Medulla oblongata (tissue), 1 donor: ENCODE measurements around the gene C19orf12.
"Not testable (repeated sequence)": the region's sequence is repeated elsewhere in the genome, so short reads cannot be mapped to it uniquely, and the experiment has no call there.

Experiments used
- DNase-seq: peaks from one replicate; pipeline ENCODE4 v3.0.0-alpha.2; 2015; ENCODE audit errors: extremely low spot score

C19orf12 gene

DNA sequence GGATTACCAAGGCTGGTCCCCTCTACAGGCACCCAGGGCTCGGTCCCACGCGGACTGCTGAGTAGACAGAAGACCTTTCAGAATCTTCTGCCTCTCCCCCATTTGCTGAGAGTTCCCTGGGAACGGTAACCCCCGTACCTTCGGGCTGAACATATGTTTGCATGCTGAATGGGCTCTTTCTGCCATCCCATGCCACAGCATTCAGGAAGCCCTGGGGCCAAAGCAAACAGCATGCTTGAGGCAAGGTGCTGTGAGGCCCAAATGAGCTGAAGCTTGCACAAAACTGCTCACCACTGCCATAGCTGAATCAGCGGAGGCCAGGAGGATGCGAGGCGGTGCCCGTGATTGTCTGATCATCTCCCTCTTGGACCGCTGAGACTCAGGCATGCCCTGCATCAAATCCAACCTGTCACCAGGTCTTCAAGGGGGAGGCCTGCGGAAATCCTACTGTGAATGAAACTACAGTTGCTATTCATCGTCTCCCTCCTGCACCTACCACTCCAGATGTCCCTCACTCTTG is 16.3 kb upstream of the C19orf12 start:
- DNase-seq, result no peak

DNA sequence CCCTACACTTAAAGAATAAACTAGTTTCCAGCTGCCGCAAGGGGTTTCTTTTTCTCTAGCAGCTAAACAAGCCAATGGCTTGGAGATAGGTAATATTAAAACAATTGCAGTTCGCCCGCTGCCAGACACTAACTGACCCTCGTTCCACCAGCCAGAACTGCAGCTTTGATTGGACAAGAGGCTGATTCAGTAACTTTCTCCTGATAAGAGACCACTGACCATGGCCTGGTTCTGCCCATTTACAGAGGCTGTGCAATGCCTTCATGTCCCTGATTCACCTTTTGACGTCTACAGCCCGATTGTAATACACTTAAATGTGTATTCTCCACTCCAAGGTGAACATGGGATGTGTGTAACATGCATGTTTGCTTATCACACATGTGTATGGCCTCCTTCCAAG is 12.8 kb upstream of the C19orf12 start:
- no peak for DNase-seq

DNA sequence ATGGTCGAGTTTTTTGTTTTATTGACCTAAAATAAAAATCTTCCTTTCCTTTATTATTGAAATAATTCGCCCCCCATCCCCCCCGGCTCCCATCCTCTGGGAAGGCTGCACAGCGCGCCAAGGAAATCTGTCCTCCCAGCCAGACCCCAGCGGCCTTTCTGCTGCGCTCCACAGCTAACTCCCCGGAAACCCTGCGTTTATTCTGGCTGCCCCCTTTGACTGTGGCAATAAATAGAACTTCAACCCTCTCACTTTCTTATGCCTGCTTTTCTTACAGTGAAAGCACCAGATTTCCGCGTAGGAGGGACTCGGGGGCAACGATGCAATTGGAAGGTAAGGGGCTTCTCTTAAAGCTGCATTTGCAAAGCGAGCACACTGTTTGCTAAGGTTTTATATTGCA is 9.7 kb upstream of the C19orf12 start:
- no peak for DNase-seq

DNA sequence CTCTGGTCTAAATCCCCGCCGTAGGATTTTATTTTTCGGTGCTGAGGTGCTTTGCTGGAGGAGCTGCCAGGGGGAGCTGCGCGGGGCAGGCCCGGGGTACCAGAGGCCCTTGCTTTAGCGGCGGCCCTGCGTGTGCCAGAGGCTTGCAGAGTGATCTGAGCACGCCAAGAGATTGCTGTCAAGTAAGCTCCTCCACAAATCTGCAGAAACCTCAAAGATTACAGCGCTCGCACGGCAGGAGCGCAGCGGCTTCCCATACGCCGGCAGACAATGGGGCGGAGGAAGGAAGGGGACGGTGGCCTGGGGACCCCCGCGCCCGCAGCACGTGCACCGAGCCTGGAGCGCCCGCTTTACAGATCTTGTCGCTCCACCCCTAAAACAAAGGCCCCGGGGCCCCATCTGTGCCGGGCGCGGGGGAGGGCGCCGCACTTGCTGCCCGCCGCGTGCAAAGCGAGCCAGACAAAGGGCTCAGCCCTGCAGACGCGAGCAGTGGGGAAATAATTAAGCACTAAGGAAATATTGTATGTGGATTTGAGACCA is 9.1 kb upstream of the C19orf12 start:
- DNase-seq, result no peak

DNA sequence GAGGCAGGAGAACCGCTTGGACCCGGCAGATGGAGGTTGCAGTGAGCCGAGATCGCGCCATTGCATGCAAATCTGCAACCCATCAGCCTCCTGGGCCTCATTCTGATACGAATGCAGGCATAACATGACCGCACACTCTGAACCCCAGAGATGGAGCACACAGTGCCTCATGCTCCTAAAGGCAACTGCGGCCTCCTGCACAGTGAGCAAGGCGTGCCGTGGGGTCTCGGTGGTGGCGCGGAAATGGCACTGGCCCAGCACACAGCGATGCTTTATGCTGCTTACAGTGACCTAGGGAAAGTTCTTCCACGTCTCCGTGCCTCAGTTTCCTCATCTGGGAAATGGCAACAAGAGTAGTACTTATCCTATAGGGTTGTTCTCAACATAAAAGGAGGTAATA is 2.0 kb upstream of the C19orf12 start:
- no peak for DNase-seq

DNA sequence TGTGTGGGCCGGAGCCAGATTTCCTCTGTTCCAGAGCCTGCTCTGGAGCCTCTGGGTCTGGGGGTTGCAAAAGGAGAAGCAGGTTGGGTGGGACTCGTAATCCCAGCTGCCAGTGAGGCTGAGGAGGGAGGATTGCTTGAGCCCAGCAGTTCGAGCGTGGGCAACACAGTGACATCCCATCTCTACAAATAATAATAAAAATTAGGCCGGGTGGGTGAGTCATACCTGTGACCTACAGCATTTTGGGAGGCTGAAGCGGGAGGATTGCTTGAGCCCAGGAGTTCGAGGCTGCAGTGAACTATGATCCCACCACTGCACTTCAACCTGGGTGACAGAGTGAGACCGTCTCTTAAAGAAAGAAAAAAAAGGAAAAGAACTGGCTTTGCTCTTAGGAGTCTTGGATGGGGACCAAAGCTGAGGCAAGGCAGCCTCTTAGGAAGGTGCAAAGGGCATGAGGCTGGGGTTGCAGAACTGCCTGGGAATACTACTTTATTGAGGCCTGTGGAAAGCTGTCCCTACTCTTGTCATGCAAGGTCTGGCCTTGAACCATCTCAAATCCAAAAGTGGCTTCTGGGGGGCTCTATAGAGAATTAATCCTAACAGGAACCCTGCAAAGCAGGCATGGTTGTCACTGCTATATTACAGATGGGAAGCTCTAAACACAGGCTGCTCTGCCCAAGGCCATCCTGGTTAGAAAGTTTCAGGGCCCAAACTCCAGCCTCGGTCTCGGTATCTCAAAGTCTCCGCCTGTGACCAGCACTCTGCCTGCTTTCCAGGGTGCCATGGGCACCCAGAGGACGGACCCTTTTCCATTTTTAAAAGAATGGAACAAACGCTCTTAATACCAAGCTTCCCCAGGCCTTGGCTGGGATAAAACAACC is 880 bp upstream of the C19orf12 start:
- DNase-seq, result no peak

GRCh38 chr19:29714371-29714952 is 599 bp downstream of the C19orf12 start:
- no peak for DNase-seq

- DNase-seq, result no peak
Measured at GRCh38 chr19:29712744-29713516, 2.1 kb downstream of the C19orf12 start.

DNA sequence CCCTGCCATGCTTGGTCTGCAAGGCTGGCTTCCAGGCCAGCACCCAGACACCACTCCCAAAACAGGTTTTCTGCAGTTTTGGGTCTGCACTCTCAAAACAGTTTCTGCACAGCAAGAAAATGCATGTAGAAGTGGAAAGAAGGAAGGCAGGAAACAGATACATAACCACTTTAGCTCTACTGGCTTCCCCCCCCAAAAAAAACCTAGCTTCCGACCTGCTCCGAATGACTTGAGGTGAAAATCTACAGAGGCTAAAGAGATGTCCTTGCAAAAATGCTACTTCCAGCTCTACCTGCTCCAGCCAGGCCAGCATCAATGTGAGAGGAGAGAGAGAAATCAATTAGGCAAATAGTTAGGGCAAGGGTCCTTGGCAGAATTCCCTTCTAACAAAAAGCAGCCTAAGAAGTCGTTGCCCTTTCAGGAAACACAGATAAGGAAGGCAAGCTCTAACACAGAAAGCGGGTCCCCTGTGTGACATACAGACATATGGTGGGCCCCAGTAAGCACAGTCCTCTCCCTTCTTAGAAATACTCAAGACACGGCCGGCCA is 3.4 kb downstream of the C19orf12 start:
- DNase-seq, result no peak

DNA sequence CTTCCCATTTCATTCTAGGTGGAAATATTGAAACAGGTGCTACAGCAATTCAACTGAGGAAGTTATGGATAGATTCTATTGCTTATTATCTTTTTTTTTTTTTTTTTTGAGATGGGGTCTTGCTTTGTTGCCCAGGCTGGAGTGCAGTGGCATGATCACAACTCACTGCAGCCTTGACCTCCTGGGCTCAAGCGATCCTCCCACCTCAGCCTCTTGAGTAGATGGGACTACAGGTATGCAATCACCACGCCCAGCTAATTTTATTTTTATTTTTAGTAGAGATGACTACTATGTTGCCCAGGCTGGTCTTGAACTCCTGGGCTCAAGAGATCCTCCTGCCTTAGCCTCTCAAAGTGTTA is 5.6 kb downstream of the C19orf12 start:
- not testable (repeated sequence) for DNase-seq

GRCh38 chr19:29708554-29709439 is 6.3 kb downstream of the C19orf12 start:
- DNase-seq, result no peak

GRCh38 chr19:29706635-29707034 is 8.4 kb downstream of the C19orf12 start:
- no peak for DNase-seq

GRCh38 chr19:29705706-29706105 is 9.4 kb downstream of the C19orf12 start:
- DNase-seq, result no peak

DNA sequence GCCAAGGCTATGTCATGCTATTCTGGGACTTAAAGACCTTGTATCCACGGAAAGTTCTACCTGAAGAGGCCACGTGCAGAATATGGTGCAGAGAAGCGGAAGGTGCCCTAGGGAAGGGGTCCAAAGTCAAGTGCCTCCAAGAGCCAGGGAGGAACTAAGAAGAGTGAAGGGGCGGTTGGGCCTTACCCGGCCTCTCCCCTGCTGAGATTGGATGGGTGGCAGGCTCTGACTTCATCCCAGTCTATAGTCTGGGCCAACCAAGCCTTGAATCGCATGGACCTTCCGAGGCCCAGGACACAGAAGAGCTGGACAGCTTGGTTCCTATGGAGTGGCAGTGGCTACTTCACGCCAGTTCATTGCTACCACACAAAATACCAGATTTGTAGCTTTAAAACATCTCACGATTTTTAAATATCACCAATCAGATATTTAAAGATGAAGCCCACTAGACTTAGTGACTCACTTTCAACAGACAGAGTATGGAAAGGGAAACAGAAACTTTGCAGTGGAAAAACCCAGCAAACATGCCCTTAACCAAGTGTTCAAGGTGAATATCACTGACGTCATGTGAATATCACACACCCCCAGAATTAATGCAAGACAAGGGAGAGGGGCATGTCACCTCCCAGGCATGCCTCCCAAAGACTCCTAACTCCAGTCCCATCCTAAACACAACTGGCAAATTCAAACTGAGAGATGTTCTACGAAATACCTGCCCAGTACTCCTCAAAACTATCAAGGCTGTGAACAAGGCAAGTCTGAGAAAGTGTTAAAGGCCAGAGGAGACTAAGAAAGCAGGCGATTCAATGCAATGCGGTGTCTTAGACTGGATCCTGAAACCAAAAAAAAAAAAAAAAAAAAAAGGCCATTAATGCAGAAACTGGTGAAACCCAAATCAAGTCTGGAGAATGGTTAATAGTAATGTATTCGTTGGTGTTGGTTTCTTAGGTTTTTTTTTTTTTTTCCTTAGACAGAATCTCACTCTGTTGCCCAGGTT is 10.2 kb downstream of the C19orf12 start:
- no peak for DNase-seq

DNA sequence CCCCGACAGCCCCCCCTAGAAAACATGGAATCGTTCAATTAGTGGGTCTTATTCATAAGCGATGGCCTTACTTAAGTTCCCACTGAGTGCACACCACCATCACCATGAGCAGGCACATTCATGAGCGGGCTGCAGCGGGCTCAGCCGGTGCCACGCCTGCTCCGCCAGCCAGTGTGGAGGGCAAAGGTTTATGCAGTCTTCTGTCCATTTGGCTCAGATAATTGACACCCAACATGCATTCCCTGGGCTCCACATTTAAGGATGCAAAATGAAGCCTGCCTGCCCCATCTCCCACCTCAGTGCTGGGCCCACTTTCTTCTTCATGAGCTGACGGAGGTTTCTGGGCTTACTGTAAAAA is 12.1 kb downstream of the C19orf12 start:
- DNase-seq, result no peak

DNA sequence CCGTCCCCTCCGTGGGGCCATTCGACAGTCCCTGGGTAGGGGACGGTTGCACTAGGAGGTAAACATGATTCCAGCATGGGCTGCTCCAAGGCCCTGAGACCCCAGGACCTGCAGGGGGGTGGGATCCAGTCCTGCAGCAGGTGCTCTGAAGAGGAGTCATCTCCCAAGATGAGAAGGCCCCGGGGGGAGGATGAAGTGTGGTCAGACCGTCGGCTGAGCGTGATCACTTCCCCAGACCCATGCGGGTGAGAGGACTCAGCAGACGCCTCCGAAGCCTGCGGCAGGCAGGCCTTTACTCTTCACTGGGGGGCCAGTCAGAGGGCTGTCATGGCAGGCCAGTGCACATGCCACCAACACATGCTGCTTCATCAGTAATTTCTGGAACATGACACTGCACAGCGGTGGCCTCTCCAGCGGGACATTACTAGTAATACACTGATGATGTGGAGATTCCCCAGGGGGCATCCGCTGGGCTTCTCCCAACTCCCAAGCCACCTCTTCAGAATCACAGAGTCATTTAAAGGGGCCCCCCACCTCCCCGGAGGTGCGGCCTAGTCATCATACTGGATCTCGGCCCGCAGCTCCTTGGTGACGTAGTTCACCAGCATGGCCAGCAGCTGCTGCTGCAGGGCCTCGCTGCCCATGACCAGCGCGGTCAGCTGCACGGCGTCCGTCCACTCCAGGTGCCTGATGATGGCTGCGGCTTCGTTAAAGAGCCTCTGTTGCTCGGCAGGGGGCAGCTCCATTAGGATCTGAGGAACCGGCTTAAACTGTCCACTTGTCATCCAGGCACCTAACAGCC is 12.7 kb downstream of the C19orf12 start:
- no peak for DNase-seq

DNA sequence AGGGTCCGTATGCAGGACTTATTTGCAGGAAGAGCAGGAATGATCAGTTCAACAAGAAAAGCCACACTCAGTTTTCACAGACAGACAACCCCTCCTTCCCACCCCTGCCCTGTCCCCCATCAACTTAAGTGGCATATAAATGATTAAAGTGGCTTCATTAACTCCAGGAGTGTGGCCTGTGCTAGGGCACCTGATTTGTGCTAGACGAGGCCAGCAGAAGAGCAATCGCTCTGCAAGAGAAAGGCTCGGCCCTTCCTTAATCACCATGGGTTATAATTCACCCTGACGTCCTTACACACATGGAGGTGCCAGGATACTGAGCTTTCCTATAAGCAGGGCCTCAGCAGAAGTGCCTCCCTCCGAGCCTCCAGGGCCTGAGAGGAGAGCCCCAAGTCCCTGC is 14.6 kb downstream of the C19orf12 start:
- no peak for DNase-seq

DNA sequence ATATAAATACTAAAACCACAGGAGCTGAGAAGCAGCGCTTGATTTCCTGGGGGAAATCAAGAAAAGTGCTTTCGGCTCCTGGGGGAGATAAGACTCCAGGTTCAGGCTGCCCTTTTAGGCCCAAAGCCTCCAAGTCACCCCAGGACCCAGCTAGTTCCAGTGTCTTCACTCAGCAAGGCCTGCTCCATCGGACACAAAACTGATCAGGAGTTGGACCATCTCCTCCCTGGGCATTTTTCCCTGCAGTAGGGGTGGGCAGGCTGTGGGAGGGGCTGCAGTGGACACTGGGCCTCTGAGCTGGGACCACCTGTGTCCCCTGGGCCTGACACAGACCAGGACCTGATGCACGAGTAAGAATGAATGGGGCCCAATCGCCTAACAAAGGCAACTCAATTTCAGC is 15.2 kb downstream of the C19orf12 start:
- no peak for DNase-seq
